Measurements from ENCODE around the gene COMTD1.
A peak's percentile ranks its signal among the peaks of the same experiment; 100 is the strongest.

DNA sequence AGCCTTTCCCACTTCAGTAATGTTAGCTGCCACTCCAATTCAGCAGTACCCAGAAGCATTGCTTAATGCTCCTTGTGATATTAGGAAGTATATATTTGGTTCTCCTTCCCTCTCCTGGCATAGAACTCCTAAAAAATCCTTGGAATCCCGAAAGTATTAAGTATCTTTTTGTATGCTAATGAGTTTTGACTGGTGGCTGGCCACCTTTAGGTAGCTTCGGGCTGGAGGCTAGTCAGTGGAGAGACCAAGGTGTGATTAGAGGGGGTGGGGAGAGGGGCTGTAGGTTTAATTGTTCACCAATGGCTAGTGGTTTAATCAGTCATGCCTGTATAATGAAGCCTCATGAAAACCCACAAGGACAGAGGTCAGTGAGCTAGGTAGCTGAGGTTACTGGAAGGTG is 12.2 kb downstream of the COMTD1 start:
- TF ChIP-seq SRF (IDR thresholded peaks at IDR 0.05; ENCODE audit: low read depth, low read length) (no peak), POLR2A (IDR thresholded peaks at IDR 0.05; ENCODE audit: control extremely low read depth in 1 of 2, low read depth in 2 of 2, low read length in 2 of 2) (peak in 1 of 2 experiments; percentile 47; a peak in 2 of 3 replicates), POLR2AphosphoS5 (IDR thresholded peaks at IDR 0.05; ENCODE audit: low read depth, low read length) (no peak), TBP (IDR thresholded peaks at IDR 0.05; ENCODE audit: low read depth, low read length) (no peak), PHF8 (conservative IDR thresholded peaks at IDR 0.05; ENCODE audit: low read depth, low read length) (no peak), CTBP2 (IDR thresholded peaks at IDR 0.05; ENCODE audit: borderline replicate concordance, insufficient read depth, insufficient read length, low read length) (no peak), RXRA (IDR thresholded peaks at IDR 0.05; ENCODE audit: insufficient read depth, low read depth, low read length) (no peak), SUZ12 (IDR thresholded peaks at IDR 0.05; ENCODE audit: low read length) (no peak), HDAC2 (IDR thresholded peaks at IDR 0.05; ENCODE audit: borderline replicate concordance in 1 of 2, low read depth in 2 of 2, low read length in 2 of 2) (no peak), NRF1 (IDR thresholded peaks at IDR 0.05; ENCODE audit: low read depth, low read length) (no peak)
- TF ChIP-seq, protein P1, sequence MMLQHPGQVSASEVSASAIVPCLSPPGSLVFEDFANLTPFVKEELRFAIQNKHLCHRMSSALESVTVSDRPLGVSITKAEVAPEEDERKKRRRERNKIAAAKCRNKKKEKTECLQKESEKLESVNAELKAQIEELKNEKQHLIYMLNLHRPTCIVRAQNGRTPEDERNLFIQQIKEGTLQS (IDR thresholded peaks at IDR 0.05; ENCODE audit: insufficient read depth, low read depth, low read length) = no peak
- TF ChIP-seq, protein P2, sequence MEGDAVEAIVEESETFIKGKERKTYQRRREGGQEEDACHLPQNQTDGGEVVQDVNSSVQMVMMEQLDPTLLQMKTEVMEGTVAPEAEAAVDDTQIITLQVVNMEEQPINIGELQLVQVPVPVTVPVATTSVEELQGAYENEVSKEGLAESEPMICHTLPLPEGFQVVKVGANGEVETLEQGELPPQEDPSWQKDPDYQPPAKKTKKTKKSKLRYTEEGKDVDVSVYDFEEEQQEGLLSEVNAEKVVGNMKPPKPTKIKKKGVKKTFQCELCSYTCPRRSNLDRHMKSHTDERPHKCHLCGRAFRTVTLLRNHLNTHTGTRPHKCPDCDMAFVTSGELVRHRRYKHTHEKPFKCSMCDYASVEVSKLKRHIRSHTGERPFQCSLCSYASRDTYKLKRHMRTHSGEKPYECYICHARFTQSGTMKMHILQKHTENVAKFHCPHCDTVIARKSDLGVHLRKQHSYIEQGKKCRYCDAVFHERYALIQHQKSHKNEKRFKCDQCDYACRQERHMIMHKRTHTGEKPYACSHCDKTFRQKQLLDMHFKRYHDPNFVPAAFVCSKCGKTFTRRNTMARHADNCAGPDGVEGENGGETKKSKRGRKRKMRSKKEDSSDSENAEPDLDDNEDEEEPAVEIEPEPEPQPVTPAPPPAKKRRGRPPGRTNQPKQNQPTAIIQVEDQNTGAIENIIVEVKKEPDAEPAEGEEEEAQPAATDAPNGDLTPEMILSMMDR (IDR thresholded peaks at IDR 0.05; ENCODE audit: control extremely low read depth in 1 of 3, insufficient read depth in 1 of 3, low read depth in 1 of 3, low read length in 3 of 3) = no peak
- TF ChIP-seq, protein P3, sequence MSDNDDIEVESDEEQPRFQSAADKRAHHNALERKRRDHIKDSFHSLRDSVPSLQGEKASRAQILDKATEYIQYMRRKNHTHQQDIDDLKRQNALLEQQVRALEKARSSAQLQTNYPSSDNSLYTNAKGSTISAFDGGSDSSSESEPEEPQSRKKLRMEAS (IDR thresholded peaks at IDR 0.05) = no peak
